RCC 7860 (cell line): ENCODE data around the gene SLC22A16.

Source experiments
- DNase-seq: peaks from one replicate; pipeline ENCODE4 v3.0.0-alpha.2; 2015; ENCODE audit warnings: low spot score
- FAIRE-seq: peaks from 2 replicates; lab custom pipeline; 2012; peaks lifted over from hg19 to GRCh38; lab: Jason Lieb, UNC

SLC22A16 gene

GRCh38 chr6:110414669-110415068 lies 61.7 kb downstream of the SLC22A16 start:
- no peak for FAIRE-seq

DNA sequence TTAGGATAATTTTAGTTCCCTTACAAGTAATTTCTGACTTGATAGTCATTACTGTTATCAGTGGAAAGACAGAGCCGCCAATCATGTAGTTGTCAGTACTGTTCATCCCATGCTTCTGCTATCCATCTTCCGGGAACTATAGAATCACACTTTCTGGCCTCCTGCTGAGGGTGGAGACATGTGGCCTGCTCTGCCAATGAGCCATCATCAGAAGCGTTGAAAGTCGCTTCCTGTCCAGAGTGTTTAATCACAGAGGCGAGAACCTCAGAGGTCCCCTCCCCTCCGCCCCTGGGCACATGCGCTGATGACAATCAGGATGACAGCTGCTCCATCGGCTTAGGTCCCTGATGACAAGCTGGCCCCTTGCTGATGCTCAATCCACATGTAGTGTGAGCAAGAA lies 64.1 kb downstream of the SLC22A16 start:
- FAIRE-seq: no peak
- DNase-seq: no peak

More at GRCh38 chr6:110414669-110415068, 61.7 kb downstream of the SLC22A16 start:
- DNase-seq: no peak

- FAIRE-seq (no peak), DNase-seq (no peak)
These were observed 65.9 kb downstream of the SLC22A16 start for GRCh38 chr6:110410511-110410910.

- DNase-seq (no peak), FAIRE-seq (no peak)
These were observed 66.6 kb downstream of the SLC22A16 start for GRCh38 chr6:110409794-110410193.

DNA sequence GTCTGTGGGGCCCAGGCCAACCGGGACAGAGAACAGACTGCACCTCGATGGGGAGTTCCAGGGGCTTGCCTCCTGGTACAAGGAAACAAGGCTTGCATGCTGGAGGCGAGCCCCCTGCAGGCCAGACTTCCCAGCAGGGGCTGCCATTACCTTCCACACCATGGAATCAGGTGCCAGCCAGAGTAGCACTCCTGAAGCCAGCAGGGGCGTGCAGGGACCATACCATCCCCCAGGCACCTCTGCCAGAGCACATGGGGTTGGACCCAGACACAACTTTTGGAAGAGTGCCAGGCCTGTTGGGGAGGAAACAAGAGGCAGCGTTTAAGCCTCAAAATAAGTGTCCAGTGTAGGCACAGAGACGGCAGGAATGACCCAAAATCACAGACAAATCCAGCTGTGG lies 67.5 kb downstream of the SLC22A16 start:
- DNase-seq (no peak), FAIRE-seq (no peak)

DNA sequence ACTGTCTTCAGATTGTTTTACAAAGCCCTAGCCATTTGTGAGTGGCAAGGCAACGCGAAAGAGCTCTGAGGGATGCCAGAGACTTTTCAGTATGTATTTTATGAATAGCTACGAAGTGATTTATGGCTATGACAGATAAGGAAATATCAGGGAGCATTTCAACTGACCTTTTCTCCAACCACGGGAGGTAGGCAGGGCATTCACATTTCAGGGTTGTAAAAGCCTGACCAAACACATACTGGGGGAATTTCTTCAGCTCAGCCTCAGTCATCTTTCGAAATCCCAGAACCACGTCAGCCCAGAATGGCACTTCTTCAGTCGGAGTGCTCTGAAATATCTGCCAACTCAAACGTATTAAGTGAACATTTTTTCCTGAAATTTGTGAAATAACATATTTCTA lies 71.8 kb downstream of the SLC22A16 start:
- FAIRE-seq (no peak), DNase-seq (no peak)

GRCh38 chr6:110401585-110402176 lies 74.7 kb downstream of the SLC22A16 start:
- no peak for DNase-seq
- FAIRE-seq: no peak

GRCh38 chr6:110400208-110400607 lies 76.2 kb downstream of the SLC22A16 start:
- no peak for FAIRE-seq
- no peak for DNase-seq

GRCh38 chr6:110399219-110400071 lies 77.0 kb downstream of the SLC22A16 start:
- DNase-seq: no peak
- FAIRE-seq: no peak

- DNase-seq (no peak), FAIRE-seq (no peak)
These were observed 77.6 kb downstream of the SLC22A16 start for GRCh38 chr6:110398778-110399177.

GRCh38 chr6:110395221-110395620 lies 81.2 kb downstream of the SLC22A16 start:
- FAIRE-seq (no peak), DNase-seq (no peak)

DNA sequence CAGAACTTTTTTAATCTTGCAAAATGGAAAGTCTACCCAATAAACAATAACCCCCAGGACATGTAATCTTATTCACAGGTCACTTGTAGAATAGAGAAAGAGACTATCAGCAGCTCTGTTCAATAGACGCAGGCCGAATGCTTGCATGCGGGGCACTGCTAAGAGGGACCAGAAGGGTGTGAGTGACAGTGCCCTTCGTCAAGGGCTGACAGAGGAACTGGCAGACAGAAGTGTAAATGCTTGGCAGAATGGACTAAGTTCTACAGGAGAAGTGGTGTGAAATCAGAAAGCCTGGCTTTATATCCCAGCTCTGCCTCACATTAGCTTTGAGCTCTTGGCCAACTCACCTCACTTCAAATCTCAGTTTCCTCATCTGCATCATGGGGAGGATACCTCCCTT lies 82.0 kb downstream of the SLC22A16 start:
- FAIRE-seq: no peak

GRCh38 chr6:110392727-110393126 lies 83.7 kb downstream of the SLC22A16 start:
- DNase-seq: no peak
- FAIRE-seq: no peak

More for the DNA sequence above, 82.0 kb downstream of the SLC22A16 start:
- DNase-seq: no peak

DNA sequence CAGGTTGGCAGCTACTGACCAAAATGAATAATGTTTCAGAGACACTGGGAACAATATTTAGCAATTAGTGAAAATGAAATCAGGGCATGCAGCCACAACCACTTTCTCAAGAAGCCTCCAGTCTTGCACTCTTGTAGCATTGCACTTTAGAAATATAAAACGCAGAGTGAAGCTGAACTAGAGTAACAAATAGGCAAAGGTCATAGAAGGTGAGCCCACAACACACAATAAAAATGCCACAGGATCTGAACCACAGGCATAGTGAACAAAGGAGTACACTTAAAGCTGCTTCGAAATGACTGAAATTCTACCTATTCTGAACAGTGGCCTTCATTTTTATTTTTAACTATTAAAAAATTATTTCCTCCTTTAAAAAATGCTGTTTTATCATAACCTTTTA lies 86.0 kb downstream of the SLC22A16 start:
- FAIRE-seq (no peak), DNase-seq (no peak)

DNA sequence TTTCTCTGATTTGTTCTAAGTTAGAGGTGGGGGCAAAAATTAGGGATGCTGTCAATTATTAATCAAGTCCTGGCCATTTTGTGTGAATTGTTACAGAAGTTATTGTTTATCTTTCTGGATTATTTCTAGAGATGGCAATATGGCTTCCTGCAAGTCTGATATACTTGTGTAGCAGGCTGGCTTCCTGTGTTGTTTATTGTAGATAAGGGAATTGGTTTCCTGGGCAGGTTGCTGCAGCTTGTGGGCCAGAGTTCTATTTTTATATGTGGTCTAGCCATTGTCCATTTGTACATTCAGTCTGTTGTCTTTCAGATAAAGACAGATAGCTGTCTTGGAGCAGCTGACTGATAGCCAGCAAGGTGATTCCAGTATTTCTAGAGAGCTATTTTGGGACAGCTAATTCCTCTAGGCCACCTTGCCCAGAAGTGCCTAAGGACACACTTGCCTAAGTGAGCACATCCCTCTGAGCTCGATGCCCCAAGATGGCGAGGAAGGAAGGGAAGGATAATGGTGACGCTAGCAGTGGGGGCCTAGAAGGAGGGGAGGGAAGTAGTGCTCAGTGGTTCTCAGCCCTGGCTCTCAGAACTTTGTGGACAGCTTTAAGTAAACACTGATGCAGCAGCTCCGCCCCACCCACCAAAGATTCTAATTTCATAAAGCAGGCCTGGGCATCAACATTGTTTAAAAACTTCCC lies 86.6 kb downstream of the SLC22A16 start:
- DNase-seq (no peak), FAIRE-seq (no peak)

DNA sequence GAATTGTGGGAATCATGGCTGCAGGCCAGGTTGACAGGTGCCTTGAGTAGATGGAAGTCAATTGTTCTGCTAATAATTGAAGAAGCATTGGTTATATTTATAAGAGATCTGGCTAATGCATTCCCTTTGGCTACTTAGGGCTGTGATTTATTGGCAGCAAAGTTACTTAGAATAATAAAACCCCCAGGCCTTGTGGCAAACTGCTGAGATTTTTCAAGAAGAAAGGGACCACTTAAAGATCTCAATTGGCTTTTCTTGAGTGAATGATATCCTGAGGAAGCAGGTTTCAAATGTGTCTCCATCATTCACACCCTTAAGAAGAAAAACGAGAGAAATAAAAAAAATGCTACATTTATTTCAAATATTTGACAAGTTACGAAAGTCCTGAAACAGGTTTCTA lies 88.4 kb downstream of the SLC22A16 start:
- no peak for FAIRE-seq
- DNase-seq: no peak

DNA sequence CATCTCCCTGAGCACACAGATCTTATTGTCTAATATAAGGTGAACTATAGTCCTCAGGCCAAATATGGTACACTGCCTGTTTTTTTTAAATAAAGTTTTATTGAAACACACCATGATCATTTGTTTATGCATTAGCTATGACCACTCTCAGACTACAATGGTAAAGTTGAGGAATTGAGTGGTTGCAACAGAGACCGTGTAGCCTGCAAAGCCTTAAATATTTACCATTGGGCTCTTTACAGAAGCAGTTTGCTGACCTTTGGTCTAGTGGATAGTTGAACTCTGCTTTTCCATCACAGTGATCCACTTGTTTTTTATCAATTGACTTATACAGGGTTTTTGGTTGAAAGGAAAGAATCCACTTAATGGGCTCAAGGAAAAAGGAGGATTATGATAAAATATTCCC lies 91.0 kb downstream of the SLC22A16 start:
- no peak for DNase-seq
- FAIRE-seq: no peak

DNA sequence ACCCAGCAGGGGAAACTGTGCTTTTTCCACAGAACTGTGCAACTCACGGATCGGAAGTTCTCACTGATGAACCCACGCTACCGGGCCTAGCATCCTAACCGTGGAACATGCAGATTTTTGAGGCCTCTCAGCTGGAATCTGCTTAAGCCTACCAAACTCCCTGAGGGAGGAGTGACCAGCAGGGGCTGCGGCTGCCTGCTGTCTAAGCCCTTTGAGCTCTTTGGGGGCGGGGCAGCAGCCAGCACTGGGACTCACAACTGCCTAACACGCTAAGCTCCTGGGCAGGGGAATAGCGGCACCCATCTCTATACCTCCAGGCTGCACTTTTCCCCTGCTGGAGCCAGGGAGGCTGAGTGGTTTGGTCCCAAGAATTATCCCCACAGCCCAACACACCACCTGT lies 97.9 kb downstream of the SLC22A16 start:
- DNase-seq: no peak
- no peak for FAIRE-seq
